Epithelial cell of proximal tubule (primary cell): ENCODE measurements around the gene NAA80. TPM values are rescaled to one million over a fixed set of nuclear protein-coding genes. Genes with fewer than 3 reads are reported as not detected.

ENCODE experiments used
- DNase-seq: peaks from one replicate; pipeline ENCODE4 v3.0.0-alpha.2; 2011; ENCODE audit warnings: low read depth
- H3K4me3 ChIP-seq: 2 replicates; pipeline ENCODE4 v1.5.1; 2011; ENCODE audit warnings: low read depth, mild to moderate bottlenecking, low read length
- CTCF ChIP-seq: conservative IDR thresholded peaks from 2 replicates; pipeline ENCODE4 v1.5.1; 2012; ENCODE audit warnings: low read depth, mild to moderate bottlenecking, low read length
- total RNA-seq: library from RNA; depleted of rRNA; stranded (reverse); fragments of >200 nt; gene quantifications from 2 replicates; pipeline ENCODE4 v1.2.3, GENCODE V29; 2015

The NAA80 gene
- total RNA-seq, 1 donor from 2014 or later = 19.4 TPM

- peak overlapping the region; percentile 92 for H3K4me3 ChIP-seq
- no peak for DNase-seq
- TF ChIP-seq CTCF = peak; percentile 38
Observed at GRCh38 chr3:50297896-50298725, 1.1 kb downstream of the NAA80 start.

GRCh38 chr3:50297384-50297775, 1.8 kb downstream of the NAA80 start:
- H3K4me3 ChIP-seq = no peak overlapping the region
- TF ChIP-seq CTCF = no peak
- DNase-seq = no peak

- TF ChIP-seq CTCF = no peak
- DNase-seq = no peak
- no peak overlapping the region for H3K4me3 ChIP-seq
Observed at GRCh38 chr3:50296721-50297383, 2.4 kb downstream of the NAA80 start.

GRCh38 chr3:50295553-50296431, 3.4 kb downstream of the NAA80 start:
- no peak for TF ChIP-seq CTCF
- no peak for DNase-seq

GRCh38 chr3:50294492-50295403, 4.5 kb downstream of the NAA80 start:
- DNase-seq = no peak
- TF ChIP-seq CTCF = no peak
- H3K4me3 ChIP-seq = no peak overlapping the region

More at GRCh38 chr3:50295553-50296431, 3.4 kb downstream of the NAA80 start:
- no peak overlapping the region for H3K4me3 ChIP-seq

GRCh38 chr3:50294089-50294488, 5.1 kb downstream of the NAA80 start:
- no peak overlapping the region for H3K4me3 ChIP-seq
- DNase-seq = no peak
- TF ChIP-seq CTCF = no peak
